Stromal cell of bone marrow (primary cell): ENCODE data around the gene FTO.
A peak's percentile ranks its signal among the peaks of the same experiment; 100 is the strongest.
"Not testable (repeated sequence)": the region's sequence is repeated elsewhere in the genome, so short reads cannot be mapped to it uniquely, and the experiment has no call there.

ENCODE experiments used
- DNase-seq: peaks from one replicate; pipeline ENCODE4 v3.0.0-alpha.2; 2012; ENCODE audit warnings: low read depth

Gene FTO

DNA sequence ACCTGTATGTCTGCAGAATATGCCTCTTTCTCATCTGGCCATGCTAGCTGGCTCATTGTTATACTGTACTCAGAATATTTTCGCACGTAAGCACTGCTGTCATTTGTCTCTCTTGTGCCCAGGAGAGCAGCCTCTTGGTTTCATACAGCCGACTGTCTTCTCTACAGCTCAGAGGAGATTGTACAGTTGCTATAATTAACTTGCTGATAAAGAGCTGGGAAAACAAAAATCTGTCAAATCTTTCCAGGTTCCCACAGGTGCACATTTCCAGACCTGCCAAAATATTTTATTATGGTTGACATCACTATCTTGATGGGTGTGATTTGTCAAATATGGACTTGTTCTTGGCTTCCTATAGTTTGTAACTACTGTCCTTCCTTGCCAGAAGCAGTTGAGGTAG lies 122.7 kb downstream of the FTO start:
- DNase-seq, result no peak

- no peak for DNase-seq
These were observed 123.8 kb downstream of the FTO start for GRCh38 chr16:53827741-53828140.

DNA sequence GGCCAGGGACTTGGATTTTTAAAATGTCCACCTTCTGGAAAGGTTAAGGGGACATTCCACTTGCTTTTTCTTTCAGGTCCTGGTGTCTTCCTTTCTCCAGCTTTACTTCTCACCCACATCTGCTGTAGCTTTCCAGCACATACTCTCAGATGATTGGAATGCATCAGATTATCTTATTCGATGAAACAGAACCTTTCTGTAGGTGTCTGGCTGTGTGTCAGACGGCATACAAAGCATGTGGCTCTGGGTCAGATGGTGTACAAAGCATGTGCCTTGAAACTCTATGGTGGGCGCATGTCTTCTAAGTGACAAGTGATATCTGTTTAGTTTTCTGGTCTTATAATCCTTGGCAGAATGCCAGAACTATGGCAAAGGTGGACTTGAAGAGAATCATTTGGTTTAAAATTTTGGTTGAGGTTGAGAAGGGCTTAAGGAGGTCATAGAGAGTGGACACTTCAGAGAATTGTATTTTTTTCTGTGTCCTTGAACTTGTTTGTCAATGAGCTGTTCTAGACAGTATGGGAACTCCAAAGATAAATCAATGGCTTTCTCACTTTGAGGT lies 125.3 kb downstream of the FTO start:
- DNase-seq, result no peak

DNA sequence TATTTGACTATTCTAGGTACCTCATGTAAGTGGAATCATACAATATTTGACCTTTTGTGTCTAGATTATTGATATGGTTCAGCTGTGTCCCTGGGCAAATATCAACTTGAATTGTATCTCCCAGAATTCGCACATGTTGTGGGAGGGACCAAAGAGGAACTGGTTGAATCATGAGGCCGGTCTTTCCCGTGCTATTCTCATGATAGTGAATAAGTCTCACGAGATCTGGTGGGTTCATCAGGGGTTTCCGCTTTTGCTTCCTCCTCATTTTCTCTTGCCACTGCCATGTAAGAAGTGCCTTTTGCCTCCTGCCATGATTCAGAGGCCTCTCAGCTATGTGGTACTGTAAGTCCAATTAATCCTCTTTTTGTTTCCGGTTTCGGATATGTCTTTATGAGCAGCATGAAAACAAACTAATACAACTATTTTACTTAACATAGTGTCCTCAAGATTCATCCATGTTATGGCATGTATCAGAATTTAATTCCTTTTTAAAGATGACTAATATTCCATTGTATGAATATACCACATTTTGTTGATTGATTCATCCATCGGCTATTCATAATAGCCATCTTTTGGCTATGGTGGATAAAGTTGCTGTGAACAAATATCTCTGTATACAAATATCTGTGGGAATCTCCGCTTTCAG lies 129.1 kb downstream of the FTO start:
- no peak for DNase-seq

DNA sequence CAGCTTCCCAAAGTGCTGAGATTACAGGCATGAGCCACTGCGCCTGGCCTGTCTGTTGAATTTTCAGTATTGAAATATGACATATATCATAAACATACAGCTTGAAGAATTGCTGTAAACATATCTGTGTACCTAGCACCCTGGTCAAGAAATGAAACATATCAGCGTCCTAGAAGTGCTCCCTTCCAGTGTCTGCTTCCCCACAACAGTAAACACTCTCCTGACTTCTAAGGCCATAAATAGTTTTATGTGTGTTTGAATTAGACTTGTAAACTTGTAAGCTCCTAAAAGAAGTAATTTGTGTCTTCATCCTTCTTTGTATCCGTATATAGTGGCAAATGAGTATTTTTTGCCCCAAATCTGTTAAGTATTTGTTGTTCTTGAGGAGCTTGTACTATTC lies 132.2 kb downstream of the FTO start:
- DNase-seq, result no peak

- no peak for DNase-seq
These were observed 132.7 kb downstream of the FTO start for GRCh38 chr16:53836680-53837079.

DNA sequence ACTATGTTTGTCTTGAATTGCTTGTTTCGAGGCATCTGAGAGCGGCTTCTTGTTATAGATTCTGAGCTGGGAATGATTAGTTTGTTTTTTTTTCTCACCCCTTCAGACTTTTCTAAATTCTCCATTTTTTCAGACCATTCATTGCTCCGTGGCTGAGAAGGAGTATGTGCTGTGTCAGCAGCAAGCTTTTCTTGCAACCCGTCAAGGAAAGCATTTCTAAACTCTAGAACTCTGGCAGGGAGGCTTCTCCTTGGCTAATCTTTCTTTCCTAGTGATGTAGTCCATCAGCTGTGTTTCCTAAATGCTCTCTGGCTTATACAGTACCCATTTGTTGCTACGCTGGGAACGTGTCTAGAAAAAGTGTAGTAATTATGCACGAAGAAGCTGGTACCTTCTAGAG lies 133.5 kb downstream of the FTO start:
- DNase-seq, result peak; percentile 13

DNA sequence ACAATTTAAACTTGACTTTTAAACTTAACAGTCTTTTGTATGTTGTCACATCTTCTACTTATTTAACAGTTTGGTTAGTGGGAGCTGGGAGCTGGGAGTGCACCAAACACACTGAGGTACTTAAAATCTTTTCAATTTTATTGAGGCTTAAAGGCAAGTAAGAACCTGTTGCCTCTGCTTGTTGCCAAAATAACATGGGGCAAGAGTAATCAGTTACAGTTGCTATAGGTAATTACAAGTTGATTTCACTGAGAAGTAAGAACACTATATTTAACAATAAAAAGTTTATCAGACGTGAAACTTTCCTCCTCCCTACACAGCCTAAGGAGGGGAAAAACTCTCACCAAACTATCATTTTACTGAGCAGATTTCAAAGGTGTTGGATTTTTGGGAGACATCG lies 135.2 kb downstream of the FTO start:
- DNase-seq, result no peak

- DNase-seq, result no peak
These were observed 136.5 kb downstream of the FTO start for GRCh38 chr16:53840456-53840855.

DNA sequence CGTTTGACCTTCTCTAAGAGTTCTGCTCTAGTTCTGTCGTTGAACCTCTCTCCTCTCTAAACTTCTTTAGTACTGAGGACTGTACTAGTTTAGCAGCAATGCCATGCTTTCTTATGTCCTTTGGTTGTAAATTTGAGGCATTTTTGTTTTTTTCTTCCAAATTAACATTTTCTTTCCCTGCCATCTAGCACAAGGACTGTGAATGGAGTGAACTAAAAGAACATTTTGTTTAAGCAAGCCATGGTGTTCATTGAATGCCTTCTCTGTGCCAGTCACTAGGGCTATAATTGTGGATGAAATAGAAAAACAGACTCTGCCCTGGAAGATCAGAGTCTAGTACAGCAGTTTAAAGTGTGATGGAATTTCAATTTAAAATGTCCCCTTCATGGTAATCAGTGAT lies 137.9 kb downstream of the FTO start:
- no peak for DNase-seq

GRCh38 chr16:53843084-53843483 lies 139.1 kb downstream of the FTO start:
- DNase-seq, result no peak

GRCh38 chr16:53844804-53845203 lies 140.8 kb downstream of the FTO start:
- DNase-seq, result no peak

DNA sequence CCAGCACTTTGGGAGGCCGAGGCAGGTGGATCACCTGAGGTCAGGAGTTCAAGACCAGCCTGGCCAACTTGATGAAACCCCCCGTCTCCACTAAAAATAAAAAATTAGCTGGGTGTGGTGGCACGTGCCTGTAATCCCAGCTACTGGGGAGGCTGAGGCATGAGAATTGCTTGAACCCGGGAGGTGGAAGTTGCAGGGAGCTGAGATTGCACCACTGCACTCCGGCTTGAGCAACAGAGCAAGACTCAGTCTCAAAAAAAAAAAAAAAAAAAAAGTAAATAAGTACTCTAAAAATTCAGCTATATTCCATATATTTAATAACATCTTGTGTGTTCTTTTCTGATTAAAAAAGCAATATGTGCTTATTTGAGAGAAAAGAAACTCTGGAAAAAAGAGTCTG lies 142.6 kb downstream of the FTO start:
- DNase-seq, result not testable (repeated sequence)

GRCh38 chr16:53846971-53847370 lies 143.0 kb downstream of the FTO start:
- DNase-seq, result no peak

DNA sequence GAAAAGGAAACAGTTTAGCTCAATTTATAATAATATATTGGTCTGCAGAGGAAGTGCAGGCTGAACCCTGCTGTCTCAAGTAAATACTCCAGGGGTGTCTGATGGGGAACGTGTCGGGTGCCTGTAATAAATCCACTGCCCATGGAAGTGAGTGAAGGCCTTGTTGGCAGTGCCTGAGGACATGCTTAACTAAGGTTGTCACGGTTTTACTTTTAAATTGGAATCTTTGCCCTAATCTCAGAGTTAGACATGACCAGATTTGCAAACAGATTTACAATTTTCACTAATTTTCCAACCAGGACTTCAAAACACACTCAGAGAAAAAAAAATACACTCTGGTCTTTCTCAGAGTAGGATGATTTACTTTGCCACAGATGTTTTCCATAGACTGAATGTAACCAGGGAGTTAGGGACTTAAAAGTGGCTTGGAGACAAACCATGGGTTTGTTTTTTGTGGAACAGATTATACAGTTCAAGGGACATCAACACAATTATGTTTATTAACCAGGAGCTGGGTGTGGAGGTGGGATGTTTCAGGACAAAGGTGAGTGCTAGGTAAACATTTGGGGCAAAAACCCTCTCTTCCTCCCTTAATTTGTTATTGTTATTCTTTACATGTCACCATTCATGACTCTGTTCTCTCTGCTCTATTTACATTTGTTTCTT lies 144.5 kb downstream of the FTO start:
- DNase-seq, result no peak

GRCh38 chr16:53848950-53849349 lies 145.0 kb downstream of the FTO start:
- DNase-seq, result no peak

DNA sequence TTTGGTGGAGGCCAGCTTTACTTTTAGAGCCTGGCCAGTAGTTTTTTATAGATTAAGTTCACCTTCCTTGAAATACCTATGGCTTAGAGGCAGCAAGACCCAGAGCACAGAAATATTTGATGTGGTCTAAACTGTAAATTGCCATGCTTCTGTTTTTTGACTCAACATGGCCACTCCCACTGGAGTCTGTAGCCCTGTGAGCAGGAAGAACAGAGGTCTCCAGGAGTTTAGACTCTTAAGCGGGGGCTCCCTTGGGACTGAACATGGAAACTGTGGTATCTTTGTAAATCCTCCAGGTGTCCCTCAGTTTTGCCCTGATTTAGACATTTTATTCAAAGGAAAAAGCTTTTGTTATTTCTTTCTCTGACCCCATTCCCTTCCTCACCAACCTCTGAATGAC lies 145.6 kb downstream of the FTO start:
- no peak for DNase-seq

DNA sequence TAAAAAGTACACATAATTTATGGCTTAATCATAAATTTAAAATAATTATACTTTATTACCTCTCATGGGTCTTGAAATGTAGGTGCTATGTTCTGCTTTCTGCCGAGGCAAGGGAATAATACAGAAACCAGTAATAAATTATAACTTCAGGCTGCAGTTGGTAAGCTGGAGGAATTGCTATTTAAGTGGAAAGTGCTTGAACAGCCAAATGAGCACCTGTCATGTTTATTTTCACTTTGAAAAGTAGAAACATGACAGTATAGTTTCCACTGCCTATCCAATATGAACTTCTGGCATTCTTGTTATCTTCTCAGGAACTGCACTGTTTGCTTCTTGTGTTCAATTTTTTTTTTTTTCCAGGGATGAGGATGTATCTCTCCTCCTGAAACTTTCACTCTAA lies 146.0 kb downstream of the FTO start:
- DNase-seq, result no peak

DNA sequence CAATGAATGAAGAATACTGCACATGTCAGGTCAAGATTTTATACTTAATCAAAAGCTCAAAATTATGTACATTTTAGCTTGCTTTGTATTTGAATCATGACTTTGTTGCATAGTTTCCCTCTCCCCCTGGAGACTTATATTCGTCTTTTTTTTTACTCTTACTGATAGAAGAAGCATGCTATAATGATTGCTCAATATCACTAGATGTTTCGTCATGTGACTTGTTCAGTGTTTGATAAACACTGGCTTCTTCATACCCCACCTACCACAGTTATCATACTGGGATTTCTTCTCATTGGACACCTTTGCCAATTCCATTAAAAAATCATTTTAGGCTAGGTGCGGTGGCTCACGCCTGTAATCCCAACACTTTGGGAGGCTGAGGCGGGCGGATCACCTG lies 148.7 kb downstream of the FTO start:
- no peak for DNase-seq

DNA sequence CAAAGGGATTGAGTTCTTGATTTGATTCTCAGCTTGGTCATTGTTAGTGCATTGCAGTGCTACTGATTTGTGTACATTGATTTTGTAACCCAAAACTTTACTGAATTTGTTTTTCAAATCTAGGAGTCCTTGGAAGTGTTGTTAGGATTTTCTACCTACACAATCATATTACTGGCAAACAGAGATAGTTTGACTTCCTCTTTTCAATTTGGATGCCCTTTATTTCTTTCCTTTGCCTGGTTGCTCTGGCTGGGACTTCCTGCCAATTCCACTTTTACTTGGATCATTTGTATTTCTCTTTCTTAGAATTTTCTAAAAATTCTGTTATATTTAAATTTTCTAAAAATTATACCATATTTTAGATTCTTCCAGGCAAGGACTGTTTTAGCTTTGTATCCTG lies 151.1 kb downstream of the FTO start:
- DNase-seq, result no peak

DNA sequence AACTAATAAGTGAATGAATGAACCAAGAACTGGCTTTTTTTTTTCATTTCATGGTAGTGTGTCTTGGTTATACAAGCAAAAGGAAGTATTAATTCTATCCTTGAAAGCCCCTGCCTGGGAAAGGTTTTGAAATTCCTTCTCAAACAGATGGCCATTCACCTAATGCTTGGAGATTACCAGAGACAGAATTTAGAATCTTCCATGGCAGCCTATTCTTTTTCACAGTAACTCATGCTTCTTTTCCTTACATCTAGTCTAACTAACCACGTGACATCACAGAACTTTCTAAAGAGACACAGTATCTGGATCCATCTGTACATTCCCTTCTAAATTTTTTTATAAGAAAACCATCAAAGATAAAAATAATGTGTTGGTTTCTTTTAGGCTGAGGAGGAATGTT lies 151.6 kb downstream of the FTO start:
- DNase-seq, result no peak

DNA sequence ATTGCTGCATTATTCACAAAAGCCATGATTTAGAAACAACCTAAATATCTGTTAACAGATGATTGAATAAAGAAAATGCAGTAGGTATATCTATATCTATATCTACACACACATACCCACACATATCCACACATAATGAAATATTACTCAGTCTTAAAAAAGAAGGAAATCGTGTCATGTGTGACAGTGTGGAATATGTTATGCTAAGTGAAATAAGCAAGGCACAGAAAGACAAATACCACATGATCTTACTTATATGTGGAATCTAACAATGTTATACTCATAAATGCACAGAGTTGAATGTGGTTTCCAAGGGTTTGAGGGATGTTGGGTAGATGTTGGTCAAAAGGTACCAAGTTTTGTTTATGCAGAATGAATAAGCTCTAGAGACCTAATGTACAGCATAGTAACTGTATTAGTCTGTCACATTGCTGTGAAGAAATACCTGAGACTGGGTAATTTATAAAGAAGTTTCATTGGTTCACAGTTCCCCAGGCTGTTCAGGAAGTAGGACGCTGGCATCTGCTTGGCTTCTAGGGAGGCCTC lies 156.1 kb downstream of the FTO start:
- DNase-seq, result no peak

GRCh38 chr16:53863861-53864260 lies 159.9 kb downstream of the FTO start:
- DNase-seq, result no peak
